Keratinocyte (primary cell): ENCODE results near the gene MACIR.

Experiments
- EZH2 ChIP-seq: IDR thresholded peaks from one replicate; pipeline ENCODE4 v1.6.1; 2012; ENCODE audit warnings: inconsistent platforms, mild to moderate bottlenecking, low read length, moderate library complexity
- TF ChIP-seq, protein P1 (sequence below), 3 experiments: IDR thresholded peaks in 1 of 3; conservative IDR thresholded peaks in 1 of 3; optimal IDR thresholded peaks in 1 of 3; 2 replicates in 2 of 3; 3 replicates in 1 of 3; pipeline versions ENCODE3 to v1.5.1; 2011; ENCODE audit warnings: low read length in 3 of 3, mild to moderate bottlenecking in 3 of 3, moderate library complexity in 2 of 3, control low read depth in 1 of 3, inconsistent platforms in 1 of 3; ENCODE audit not compliant: insufficient read depth in 2 of 3; ENCODE audit errors: extremely low read depth in 1 of 3

DNA sequence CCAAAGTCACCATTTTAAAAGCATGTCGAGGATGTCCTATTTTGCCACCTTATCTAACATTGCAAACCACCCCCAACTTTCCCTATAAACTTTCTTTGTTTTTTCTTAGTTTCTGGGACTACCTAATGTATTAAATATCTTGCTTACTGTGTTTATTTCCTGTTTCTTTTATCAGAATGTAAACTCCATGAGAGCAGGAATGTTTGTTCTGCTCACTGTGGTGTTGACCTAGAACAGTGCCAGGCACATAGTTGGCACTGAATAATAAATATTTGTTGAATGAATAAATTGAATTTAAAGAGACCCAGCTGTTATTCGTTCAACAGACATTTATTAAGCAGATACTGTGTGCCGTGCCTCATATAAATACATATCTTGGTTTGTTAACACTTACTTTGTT lies 35.2 kb downstream of the MACIR start:
- TF ChIP-seq, protein P1, sequence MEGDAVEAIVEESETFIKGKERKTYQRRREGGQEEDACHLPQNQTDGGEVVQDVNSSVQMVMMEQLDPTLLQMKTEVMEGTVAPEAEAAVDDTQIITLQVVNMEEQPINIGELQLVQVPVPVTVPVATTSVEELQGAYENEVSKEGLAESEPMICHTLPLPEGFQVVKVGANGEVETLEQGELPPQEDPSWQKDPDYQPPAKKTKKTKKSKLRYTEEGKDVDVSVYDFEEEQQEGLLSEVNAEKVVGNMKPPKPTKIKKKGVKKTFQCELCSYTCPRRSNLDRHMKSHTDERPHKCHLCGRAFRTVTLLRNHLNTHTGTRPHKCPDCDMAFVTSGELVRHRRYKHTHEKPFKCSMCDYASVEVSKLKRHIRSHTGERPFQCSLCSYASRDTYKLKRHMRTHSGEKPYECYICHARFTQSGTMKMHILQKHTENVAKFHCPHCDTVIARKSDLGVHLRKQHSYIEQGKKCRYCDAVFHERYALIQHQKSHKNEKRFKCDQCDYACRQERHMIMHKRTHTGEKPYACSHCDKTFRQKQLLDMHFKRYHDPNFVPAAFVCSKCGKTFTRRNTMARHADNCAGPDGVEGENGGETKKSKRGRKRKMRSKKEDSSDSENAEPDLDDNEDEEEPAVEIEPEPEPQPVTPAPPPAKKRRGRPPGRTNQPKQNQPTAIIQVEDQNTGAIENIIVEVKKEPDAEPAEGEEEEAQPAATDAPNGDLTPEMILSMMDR (optimal IDR thresholded peaks at IDR 0.05 in 1 of 3, IDR thresholded peaks at IDR 0.05 in 1 of 3, conservative IDR thresholded peaks at IDR 0.05 in 1 of 3; ENCODE audit: extremely low read depth in 1 of 3, insufficient read depth in 2 of 3, low read length in 3 of 3): no peak
- no peak for TF ChIP-seq EZH2
